HG02884 (cell line): Measurements from ENCODE around the gene CECR2.
"Not testable (repeated sequence)": the region's sequence is repeated elsewhere in the genome, so short reads cannot be mapped to it uniquely, and the experiment has no call there.

Experiments used
- ATAC-seq: cut with Tn5 transposase; IDR thresholded peaks from one replicate; pipeline ENCODE4 v1.9.1; 2021; ENCODE audit warnings: mild to moderate bottlenecking, moderate library complexity; ENCODE audit not compliant: unreplicated experiment

The CECR2 gene

GRCh38 chr22:17493419-17493981 is 124.2 kb downstream of the CECR2 start:
- no peak for ATAC-seq

- no peak for ATAC-seq
Measured at GRCh38 chr22:17496841-17497240, 127.6 kb downstream of the CECR2 start.

- ATAC-seq = no peak
Measured at GRCh38 chr22:17501679-17502285, 132.5 kb downstream of the CECR2 start.

GRCh38 chr22:17508110-17508509 is 138.8 kb downstream of the CECR2 start:
- no peak for ATAC-seq

- no peak for ATAC-seq
Measured at GRCh38 chr22:17512960-17513359, 143.7 kb downstream of the CECR2 start.

GRCh38 chr22:17513612-17514011 is 144.4 kb downstream of the CECR2 start:
- no peak for ATAC-seq

- ATAC-seq = no peak
Measured at GRCh38 chr22:17514084-17514483, 144.8 kb downstream of the CECR2 start.

GRCh38 chr22:17518406-17518805 is 149.1 kb downstream of the CECR2 start:
- ATAC-seq = no peak

GRCh38 chr22:17521971-17522370 is 152.7 kb downstream of the CECR2 start:
- not testable (repeated sequence) for ATAC-seq

GRCh38 chr22:17523925-17524324 is 154.7 kb downstream of the CECR2 start:
- no peak for ATAC-seq

- no peak for ATAC-seq
Measured at GRCh38 chr22:17536269-17536668, 167.0 kb downstream of the CECR2 start.

- ATAC-seq = no peak
Measured at GRCh38 chr22:17537155-17537554, 167.9 kb downstream of the CECR2 start.

- ATAC-seq = no peak
Measured at GRCh38 chr22:17540481-17540880, 171.2 kb downstream of the CECR2 start.

- no peak for ATAC-seq
Measured at GRCh38 chr22:17541476-17541875, 172.2 kb downstream of the CECR2 start.

- ATAC-seq = no peak
Measured at GRCh38 chr22:17542452-17542851, 173.2 kb downstream of the CECR2 start.

GRCh38 chr22:17548010-17548755 is 178.9 kb downstream of the CECR2 start:
- ATAC-seq = no peak

GRCh38 chr22:17548756-17549035 is 179.4 kb downstream of the CECR2 start:
- ATAC-seq = no peak

- ATAC-seq = no peak
Measured at GRCh38 chr22:17549183-17549582, 179.9 kb downstream of the CECR2 start.

GRCh38 chr22:17549655-17550054 is 180.4 kb downstream of the CECR2 start:
- ATAC-seq = no peak

GRCh38 chr22:17552737-17553136 is 183.5 kb downstream of the CECR2 start:
- ATAC-seq = no peak

GRCh38 chr22:17554814-17555213 is 185.6 kb downstream of the CECR2 start:
- ATAC-seq = no peak

GRCh38 chr22:17559188-17559587 is 189.9 kb downstream of the CECR2 start:
- ATAC-seq = no peak
